Natural killer cell (primary cell): ENCODE results near the gene PFKP. TPM values are rescaled to one million over a fixed set of nuclear protein-coding genes. Genes with fewer than 3 reads are reported as not detected.

Experiments used
- ATAC-seq, 3 donors: fragments of 150-1000 bp in 2 of 3; fragments of 200-7000 bp in 1 of 3; cut with Tn5 transposase; 1 replicate in 1 of 3; 2 replicates in 2 of 3; pipeline ENCODE4 v1.10.0; 2021; ENCODE audit warnings: mild to moderate bottlenecking in 2 of 3, moderate library complexity in 2 of 3
- DNase-seq, 2 donors: peaks; one replicate each; pipeline versions ENCODE4 v3.0.0 to v3.0.0-alpha.2; 2013 to 2021; ENCODE audit warnings: mixed read lengths in 1 of 2
- H3K27ac ChIP-seq: one replicate; pipeline ENCODE4 v1.5.1; 2013; ENCODE audit warnings: mild to moderate bottlenecking, low read length
- H3K27me3 ChIP-seq: one replicate; pipeline ENCODE4 v1.6.1; 2013; ENCODE audit warnings: low read length; ENCODE audit not compliant: control insufficient read depth, insufficient read depth
- H3K36me3 ChIP-seq: one replicate; pipeline ENCODE4 v1.6.1; 2013; ENCODE audit warnings: low read length; ENCODE audit not compliant: control insufficient read depth, insufficient read depth
- H3K4me1 ChIP-seq: one replicate; pipeline ENCODE4 v1.6.1; 2013; ENCODE audit warnings: low read length; ENCODE audit not compliant: control insufficient read depth, insufficient read depth
- H3K4me3 ChIP-seq: one replicate; pipeline ENCODE4 v1.5.1; 2013; ENCODE audit warnings: low read length
- H3K9me3 ChIP-seq: one replicate; pipeline ENCODE4 v1.6.1; 2013; ENCODE audit warnings: low read length; ENCODE audit not compliant: control insufficient read depth, insufficient read depth
- H3K27ac Mint-ChIP-seq, 2 donors: one replicate each; pipeline ENCODE4 v1.8.0; 2022; ENCODE audit warnings: mild to moderate bottlenecking in 2 of 2, mixed read lengths in 2 of 2, moderate library complexity in 1 of 2
- H3K27me3 Mint-ChIP-seq, 2 donors: one replicate each; pipeline ENCODE4 v1.8.0; 2022; ENCODE audit warnings: low read depth in 2 of 2, mixed read lengths in 2 of 2
- H3K36me3 Mint-ChIP-seq: one replicate; pipeline ENCODE4 v1.8.0; 2022; ENCODE audit warnings: mixed read lengths
- H3K4me1 Mint-ChIP-seq, 2 donors: one replicate each; pipeline ENCODE4 v1.8.0; 2022; ENCODE audit warnings: mixed read lengths in 2 of 2
- H3K4me3 Mint-ChIP-seq: one replicate; pipeline ENCODE4 v1.8.0; 2022; ENCODE audit warnings: mild to moderate bottlenecking, moderate library complexity, mixed read lengths
- H3K9me3 Mint-ChIP-seq, 2 donors: one replicate each; pipeline ENCODE4 v1.8.0; 2022; ENCODE audit warnings: mixed read lengths in 2 of 2
- CTCF ChIP-seq: fragments of 200-600 bp; IDR thresholded peaks from one replicate; pipeline ENCODE4 v1.8.0; 2022; ENCODE audit warnings: antibody characterized with exemption
- WGBS: methylation state at CpG from one replicate; pipeline ENCODE4 v1.1.7; 2013; ENCODE audit warnings: missing lambda C conversion rate; ENCODE audit not compliant: insufficient coverage; 5-methylcytosine and 5-hydroxymethylcytosine counted together
- intact Hi-C: fragments of 100-400 bp; cut with micrococcal nuclease; formaldehyde crosslinking; loops from one replicate; pipeline ENCODE4 v1.14.2; 2022
- total RNA-seq, 4 donors: library from RNA; stranded (reverse); fragments of 120-200 nt in 1 of 4; gene quantifications; one replicate each; pipeline versions ENCODE4 v1.2.3 to v1.2.4, GENCODE V29; 2013 to 2022

Gene PFKP
- total RNA-seq, 3 donors from 2014 or later (not counting 1 experiment from before 2014, with no cell fraction given): 43.9 to 62.4 (median 47.4) TPM

DNA sequence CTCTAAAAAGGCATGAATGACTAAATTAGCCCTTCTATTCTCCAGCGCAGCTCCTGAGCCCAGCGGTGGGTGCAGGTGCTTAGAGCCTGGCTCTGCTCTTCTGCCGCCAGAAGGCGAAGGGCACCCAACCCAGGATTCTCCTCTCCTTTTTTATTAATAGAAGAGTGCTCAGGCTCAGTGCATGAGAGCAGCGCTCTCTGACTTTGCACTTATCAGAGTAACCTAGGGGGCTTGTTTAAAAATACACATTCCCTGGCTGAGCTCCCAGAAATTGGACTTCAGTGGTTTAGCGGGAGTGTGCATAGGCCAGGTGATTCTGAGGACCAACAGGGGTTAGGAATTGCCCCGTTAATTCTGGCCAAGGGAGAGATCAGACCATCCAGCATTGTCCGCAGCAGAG lies 1.7 kb upstream of the PFKP start:
- H3K27ac Mint-ChIP-seq: no peak overlapping the region
- no peaks in the 10 kb centered on the region for H3K27me3 Mint-ChIP-seq
- H3K9me3 Mint-ChIP-seq: no peaks in the 10 kb centered on the region
- intact Hi-C loops: no loop called here
- peak overlapping the region; percentile 54 for H3K4me3 Mint-ChIP-seq
- Histone ChIP-seq H3K9me3 (no peaks in the 10 kb centered on the region), H3K4me3 (no peak overlapping the region), H3K36me3 (no peaks in the 10 kb centered on the region), H3K4me1 (peaks cover 16% of the 10 kb centered on the region), H3K27ac (no peak overlapping the region), H3K27me3 (peaks cover 5% of the 10 kb centered on the region)
- no peak for DNase-seq
- TF ChIP-seq CTCF: no peak
- no peaks in the 10 kb centered on the region for H3K36me3 Mint-ChIP-seq
- 94% methylated on average over 8 of the region's 8 CpGs for WGBS
- peaks cover 12 to 19% of the 10 kb centered on the region in 2 donors for H3K4me1 Mint-ChIP-seq
- ATAC-seq: no peak

DNA sequence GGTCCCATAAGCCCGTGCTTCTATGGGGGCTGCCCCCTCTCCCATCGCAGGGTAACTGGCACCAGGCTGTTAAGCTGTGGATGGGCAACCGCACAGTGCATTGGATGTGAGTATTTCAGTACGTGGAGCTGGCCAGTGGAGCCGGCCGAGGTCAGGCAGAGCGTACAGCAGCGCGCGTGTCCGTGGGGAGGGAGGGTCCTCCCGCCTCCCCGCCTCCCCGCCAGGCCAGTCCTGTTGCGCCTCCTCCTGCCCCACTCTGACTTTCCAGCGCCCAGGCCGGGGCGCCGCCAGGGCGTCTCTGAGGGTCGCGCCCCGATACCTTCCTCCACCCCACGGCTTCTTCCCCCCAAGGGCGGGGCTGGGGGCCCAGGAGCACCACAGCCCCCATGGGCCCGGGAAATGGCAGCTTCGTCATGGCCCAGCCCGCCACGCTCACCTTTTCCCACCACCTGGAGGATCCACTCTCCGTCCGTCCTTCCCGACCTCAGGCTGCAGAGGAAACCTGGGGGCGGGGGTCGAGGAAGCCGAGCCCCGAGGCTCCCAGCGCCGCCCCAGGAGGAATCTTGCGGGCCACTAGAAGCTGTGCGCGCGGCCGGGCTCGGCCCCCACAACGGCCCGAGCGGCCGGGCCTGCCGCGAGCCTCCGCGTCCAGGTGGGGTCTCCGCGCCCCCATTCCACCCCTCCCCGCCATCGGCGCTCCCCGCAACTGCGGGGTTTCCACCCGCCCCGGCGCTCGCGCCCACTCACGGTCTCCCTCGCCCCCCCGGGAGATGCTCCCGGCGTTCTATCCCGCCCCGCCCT lies 831 bp upstream of the PFKP start:
- H3K27ac Mint-ChIP-seq: no peak overlapping the region
- peaks cover 17 to 24% of the 10 kb centered on the region in 2 donors for H3K4me1 Mint-ChIP-seq
- peaks cover 16% of the 10 kb centered on the region for H3K4me1 ChIP-seq
- no peaks in the 10 kb centered on the region for H3K36me3 Mint-ChIP-seq
- WGBS: 13% methylated on average over 71 of the region's 71 CpGs
- H3K9me3 ChIP-seq: no peaks in the 10 kb centered on the region
- peaks cover 5% of the 10 kb centered on the region for H3K27me3 ChIP-seq
- H3K4me3 ChIP-seq: peak overlapping the region; percentile 44
- no peak overlapping the region for H3K27ac ChIP-seq
- no peak for TF ChIP-seq CTCF
- DNase-seq: peak in 1 of 2 donors; percentile 15
- no peaks in the 10 kb centered on the region for H3K36me3 ChIP-seq
- no peak for ATAC-seq
- H3K4me3 Mint-ChIP-seq: peak overlapping the region; percentile 68
- intact Hi-C loops: no loop called here
- H3K27me3 Mint-ChIP-seq: no peaks in the 10 kb centered on the region
- H3K9me3 Mint-ChIP-seq: no peaks in the 10 kb centered on the region

DNA sequence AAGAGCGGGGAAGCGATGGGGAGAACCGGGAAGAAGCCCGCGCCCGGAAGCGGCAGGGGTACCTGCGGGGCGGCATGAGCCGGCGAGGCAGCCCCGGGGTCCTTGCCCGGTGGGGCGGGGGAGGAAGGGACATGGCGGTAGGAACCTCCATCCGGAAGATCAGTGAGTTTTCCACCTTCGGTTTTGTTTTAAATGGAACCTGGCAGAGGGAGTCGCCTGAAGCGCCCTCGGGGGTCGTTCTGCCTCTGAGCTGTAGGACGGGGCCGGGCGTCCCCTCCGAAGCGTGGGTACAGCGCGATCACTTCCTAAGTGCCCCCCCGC lies 471 bp downstream of the PFKP start:
- ATAC-seq: peak in 2 of 3 donors; percentile 14 to 21
- peaks cover 24 to 30% of the 10 kb centered on the region in 2 donors for H3K4me1 Mint-ChIP-seq
- H3K4me3 Mint-ChIP-seq: peak overlapping the region; percentile 97
- no peak for TF ChIP-seq CTCF
- under 1% methylated on average over 29 of the region's 29 CpGs for WGBS
- H3K9me3 Mint-ChIP-seq: no peaks in the 10 kb centered on the region
- no peaks in the 10 kb centered on the region for H3K36me3 ChIP-seq
- H3K36me3 Mint-ChIP-seq: no peaks in the 10 kb centered on the region
- H3K27ac Mint-ChIP-seq: peak overlapping the region in 1 of 2 donors; percentile 77
- no peak overlapping the region for H3K27ac ChIP-seq
- no peak for DNase-seq
- peaks cover 16% of the 10 kb centered on the region for H3K4me1 ChIP-seq
- intact Hi-C loops: loop anchor here (2.0 kb wide), 1 partner anchor 27 kb away; no protein-coding TSS in a partner anchor
- peak overlapping the region; percentile 90 for H3K4me3 ChIP-seq
- H3K27me3 Mint-ChIP-seq: no peaks in the 10 kb centered on the region
- peaks cover 5% of the 10 kb centered on the region for H3K27me3 ChIP-seq
- H3K9me3 ChIP-seq: no peaks in the 10 kb centered on the region
